HL-60/S4 treated with phorbol 12-myristate 13-acetate at 8.2 ng/mL for 4 days and 3 days (cell line): ENCODE data around the gene NR1D2.

Experiments used
- in situ Hi-C: fragments of 300-500 bp; cut with MboI; formaldehyde crosslinking; loops from 2 replicates; pipeline ENCODE4 v1.15.0; 2022; ENCODE audit warnings: low sequenced_read_pairs

The NR1D2 gene

GRCh38 chr3:23961913-23962312 lies 16.8 kb downstream of the NR1D2 start:
- in situ Hi-C loops, result no loop called here

GRCh38 chr3:23964537-23965235 lies 19.6 kb downstream of the NR1D2 start:
- in situ Hi-C loops, result no loop called here

GRCh38 chr3:23966328-23966727 lies 21.2 kb downstream of the NR1D2 start:
- in situ Hi-C loops, result no loop called here

- in situ Hi-C loops, result no loop called here
These were observed 23.5 kb downstream of the NR1D2 start for GRCh38 chr3:23968463-23969184.

- in situ Hi-C loops, result no loop called here
These were observed 24.3 kb downstream of the NR1D2 start for GRCh38 chr3:23969393-23969792.

- in situ Hi-C loops, result no loop called here
These were observed 26.6 kb downstream of the NR1D2 start for GRCh38 chr3:23971684-23972083.

GRCh38 chr3:23976555-23976954 lies 31.5 kb downstream of the NR1D2 start:
- in situ Hi-C loops, result no loop called here

- in situ Hi-C loops, result no loop called here
These were observed 34.5 kb downstream of the NR1D2 start for GRCh38 chr3:23979569-23979968.

- in situ Hi-C loops, result no loop called here
These were observed 36.0 kb downstream of the NR1D2 start for GRCh38 chr3:23981136-23981535.

- in situ Hi-C loops, result no loop called here
These were observed 36.9 kb downstream of the NR1D2 start for GRCh38 chr3:23981955-23982354.

- in situ Hi-C loops, result no loop called here
These were observed 39.8 kb downstream of the NR1D2 start for GRCh38 chr3:23984934-23985333.

GRCh38 chr3:23985747-23986544 lies 40.9 kb downstream of the NR1D2 start:
- in situ Hi-C loops, result no loop called here

- in situ Hi-C loops, result no loop called here
These were observed 42.3 kb downstream of the NR1D2 start for GRCh38 chr3:23987356-23987755.

GRCh38 chr3:23991306-23991682 lies 46.2 kb downstream of the NR1D2 start:
- in situ Hi-C loops, result no loop called here

- in situ Hi-C loops, result no loop called here
These were observed 46.9 kb downstream of the NR1D2 start for GRCh38 chr3:23991683-23992628.

- in situ Hi-C loops, result no loop called here
These were observed 48.6 kb downstream of the NR1D2 start for GRCh38 chr3:23993556-23994243.

GRCh38 chr3:23994244-23994569 lies 49.1 kb downstream of the NR1D2 start:
- in situ Hi-C loops, result no loop called here

- in situ Hi-C loops, result no loop called here
These were observed 50.1 kb downstream of the NR1D2 start for GRCh38 chr3:23995219-23995618.

GRCh38 chr3:23996095-23996524 lies 51.0 kb downstream of the NR1D2 start:
- in situ Hi-C loops, result no loop called here

- in situ Hi-C loops, result no loop called here
These were observed 54.0 kb downstream of the NR1D2 start for GRCh38 chr3:23999012-23999641.
